HepG2 (cell line): ENCODE results near the gene SIGLEC14. TPM values are rescaled to one million over a fixed set of nuclear protein-coding genes. Genes with fewer than 3 reads are reported as not detected.

Source experiments
- ATF6 ChIP-seq: sonication (generic); formaldehyde crosslinking; conservative IDR thresholded peaks from 2 replicates; pipeline ENCODE4 v1.4.0; 2020; ENCODE audit warnings: missing genetic modification reagents
- DNMT3B ChIP-seq: conservative IDR thresholded peaks from 2 replicates; pipeline ENCODE4 v1.6.1; 2016; ENCODE audit warnings: missing biosample characterization, control low read depth
- FLYWCH1 ChIP-seq: sonication (generic); formaldehyde crosslinking; IDR thresholded peaks from 2 replicates; pipeline ENCODE4 v1.8.1; 2023; ENCODE audit warnings: mild to moderate bottlenecking, missing genetic modification reagents
- FOSL2 ChIP-seq: sonication (generic); formaldehyde crosslinking; IDR thresholded peaks from 2 replicates; pipeline ENCODE4 v1.4.0; 2020; ENCODE audit warnings: missing genetic modification reagents
- HOXA3 ChIP-seq: sonication (generic); formaldehyde crosslinking; IDR thresholded peaks from 2 replicates; pipeline ENCODE4 v1.5.0; 2020; ENCODE audit warnings: missing genetic modification reagents
- POLR2AphosphoS5 ChIP-seq: IDR thresholded peaks from 2 replicates; pipeline ENCODE4 v1.6.1; 2012; ENCODE audit warnings: low read depth, low read length
- RBM39 ChIP-seq: fragments of 200-400 bp; formaldehyde crosslinking; IDR thresholded peaks from one replicate; pipeline ENCODE4 v1.6.1; 2018; ENCODE audit warnings: antibody characterized with exemption, mild to moderate bottlenecking, low read depth, low read length; ENCODE audit not compliant: poor library complexity, severe bottlenecking
- TCF7 ChIP-seq: sonication (generic); IDR thresholded peaks from 2 replicates; pipeline ENCODE4 v1.6.1; 2016; ENCODE audit warnings: antibody characterized with exemption, low read depth
- USF2 ChIP-seq, 2 experiments: sonication (generic) in 1 of 2; formaldehyde crosslinking in 1 of 2; IDR thresholded peaks; 2 replicates each; pipeline versions ENCODE4 v1.5.1 to v1.6.1; 2011 to 2020; ENCODE audit warnings: borderline replicate concordance in 1 of 2, low read depth in 1 of 2, low read length in 1 of 2, mild to moderate bottlenecking in 1 of 2, missing genetic modification reagents in 1 of 2, moderate library complexity in 1 of 2
- ZNF282 ChIP-seq: fragments of 450-650 bp; IDR thresholded peaks from 2 replicates; pipeline ENCODE4 v1.6.1; 2018; ENCODE audit not compliant: partially characterized antibody
- ZNF558 ChIP-seq: sonication (generic); formaldehyde crosslinking; IDR thresholded peaks from 2 replicates; pipeline ENCODE4 v1.9.0; 2022; ENCODE audit warnings: mild to moderate bottlenecking, missing genetic modification reagents, borderline replicate concordance
- ZNF766 ChIP-seq: sonication (generic); formaldehyde crosslinking; IDR thresholded peaks from 2 replicates; pipeline ENCODE4 v1.5.0; 2020; ENCODE audit warnings: missing genetic modification reagents, borderline replicate concordance
- ZNF768 ChIP-seq: sonication (generic); formaldehyde crosslinking; IDR thresholded peaks from 2 replicates; pipeline ENCODE4 v1.4.0; 2020; ENCODE audit warnings: missing genetic modification reagents
- polyA plus RNA-seq, 8 experiments: library from polyadenylated mRNA; depleted of rRNA in 3 of 8; stranded (reverse) in 7 of 8; unstranded in 1 of 8; fragments of >200 nt; fragmentation: Illumina TruSeq in 4 of 8; extraction: Trizol in 4 of 8; gene quantifications; 2 replicates each; pipeline versions ENCODE4 v1.2.1 to v1.2.3, GENCODE V29; 2011 to 2016; ENCODE audit warnings: low read depth in 4 of 8, missing spikeins in 1 of 8, mixed read lengths in 1 of 8; ENCODE audit not compliant: insufficient read depth in 1 of 8
- total RNA-seq, 5 experiments: library from RNA; depleted of rRNA; stranded (reverse); fragments of >200 nt; fragmentation: Illumina TruSeq; extraction: Trizol; gene quantifications; 2 replicates each; pipeline ENCODE4 v1.2.3, GENCODE V29; 2016; ENCODE audit warnings: low read depth in 1 of 5

The SIGLEC14 gene
- total and polyA plus RNA-seq, 2 of the 13 experiments (the other 11 are each of a cell fraction or from before 2014, with no cell fraction given) = 0.05 to 0.09 TPM

GRCh38 chr19:51594774-51595109 is 51.9 kb downstream of the SIGLEC14 start (continued):
- TF ChIP-seq ZNF282 (no peak), POLR2AphosphoS5 (no peak), TCF7 (no peak), RBM39 (no peak), ZNF766 (CRISPR knock-in tag) (no peak), ZNF768 (CRISPR knock-in tag) (peak; percentile 46; the same call in 1 of the 2 replicates), ATF6 (CRISPR knock-in tag) (no peak), FLYWCH1 (CRISPR knock-in tag) (no peak), HOXA3 (no peak), DNMT3B (CRISPR knock-in tag) (no peak), ZNF558 (CRISPR knock-in tag) (0 out of 2 replicates have a peak, but pooled peaks have one; percentile 1), FOSL2 (CRISPR knock-in tag) (no peak), USF2 (IDR thresholded peaks at IDR 0.05; ENCODE audit: low read depth, low read length) (no peak), USF2 (CRISPR knock-in tag; IDR thresholded peaks at IDR 0.05; ENCODE audit: borderline replicate concordance) (no peak)
